Esophagus muscularis mucosa (tissue), 4 donors: Measurements from ENCODE around the gene RAI1. TPM values are rescaled to one million over a fixed set of nuclear protein-coding genes. Genes with fewer than 3 reads are reported as not detected.

Experiments
- DNase-seq: peaks from one replicate; pipeline ENCODE4 v3.0.0-alpha.2; 2017; ENCODE audit errors: extremely low spot score
- H3K27ac ChIP-seq, 4 donors: fragments of 200-600 bp; sonication (generic); replicated peaks in 1 of 4; 1 replicate in 3 of 4; 2 replicates in 1 of 4; pipeline ENCODE4 v1.5.1; 2016 to 2019; ENCODE audit warnings: mild to moderate bottlenecking in 1 of 4
- H3K27me3 ChIP-seq, 4 donors: fragments of 200-600 bp; sonication (generic); one replicate each; pipeline versions ENCODE4 v1.5.1 to v1.6.0; 2016 to 2019
- H3K36me3 ChIP-seq, 4 donors: fragments of 200-600 bp; sonication (generic); one replicate each; pipeline ENCODE4 v1.5.1; 2016 to 2019
- H3K4me1 ChIP-seq, 4 donors: fragments of 200-600 bp; sonication (generic); one replicate each; pipeline ENCODE4 v1.5.1; 2016 to 2019
- H3K4me3 ChIP-seq, 4 donors: fragments of 200-600 bp; sonication (generic); 1 replicate in 2 of 4; 2 replicates in 2 of 4; pipeline ENCODE4 v1.5.1; 2016 to 2019; ENCODE audit warnings: mild to moderate bottlenecking in 4 of 4, moderate library complexity in 1 of 4
- H3K9me3 ChIP-seq, 4 donors: fragments of 200-600 bp; sonication (generic); 1 replicate in 3 of 4; 2 replicates in 1 of 4; pipeline ENCODE4 v1.5.1; 2016 to 2019
- EP300 ChIP-seq: sonication (generic); formaldehyde crosslinking; IDR thresholded peaks from one replicate; pipeline ENCODE4 v1.6.1; 2017; ENCODE audit warnings: antibody characterized with exemption
- POLR2A ChIP-seq: fragments of 450-650 bp; IDR thresholded peaks from one replicate; pipeline ENCODE4 v1.6.1; 2017; ENCODE audit warnings: antibody characterized with exemption, moderate library complexity, mild to moderate bottlenecking, low read depth
- POLR2AphosphoS5 ChIP-seq, 2 donors: sonication (generic); formaldehyde crosslinking; IDR thresholded peaks; one replicate each; pipeline ENCODE4 v1.6.1; 2017; ENCODE audit warnings: antibody characterized with exemption in 2 of 2
- WGBS: methylation state at CpG from one replicate; pipeline ENCODE4 v1.1.5; 2018; 5-methylcytosine and 5-hydroxymethylcytosine counted together
- intact Hi-C: fragments of 100-400 bp; cut with DNase I; formaldehyde crosslinking; loops from one replicate; pipeline ENCODE4 v1.15.1; 2023
- total RNA-seq, 4 donors: library from RNA; depleted of rRNA; stranded (reverse); fragments of >200 nt; gene quantifications; one replicate each; pipeline versions ENCODE4 v1.1.0 to v1.2.1, GENCODE V29; 2016
- TF ChIP-seq, protein P1 (sequence below), 3 experiments: fragments of 200-600 bp in 2 of 3; fragments of 450-650 bp in 1 of 3; sonication (generic) in 2 of 3; IDR thresholded peaks; one replicate each; pipeline ENCODE4 v1.5.1; 2017 to 2019; ENCODE audit warnings: antibody characterized with exemption in 3 of 3, mild to moderate bottlenecking in 2 of 3, moderate library complexity in 1 of 3

RAI1 gene
- total RNA-seq, 4 donors from 2014 or later: 18.7 to 41.3 (median 28.3) TPM

DNA sequence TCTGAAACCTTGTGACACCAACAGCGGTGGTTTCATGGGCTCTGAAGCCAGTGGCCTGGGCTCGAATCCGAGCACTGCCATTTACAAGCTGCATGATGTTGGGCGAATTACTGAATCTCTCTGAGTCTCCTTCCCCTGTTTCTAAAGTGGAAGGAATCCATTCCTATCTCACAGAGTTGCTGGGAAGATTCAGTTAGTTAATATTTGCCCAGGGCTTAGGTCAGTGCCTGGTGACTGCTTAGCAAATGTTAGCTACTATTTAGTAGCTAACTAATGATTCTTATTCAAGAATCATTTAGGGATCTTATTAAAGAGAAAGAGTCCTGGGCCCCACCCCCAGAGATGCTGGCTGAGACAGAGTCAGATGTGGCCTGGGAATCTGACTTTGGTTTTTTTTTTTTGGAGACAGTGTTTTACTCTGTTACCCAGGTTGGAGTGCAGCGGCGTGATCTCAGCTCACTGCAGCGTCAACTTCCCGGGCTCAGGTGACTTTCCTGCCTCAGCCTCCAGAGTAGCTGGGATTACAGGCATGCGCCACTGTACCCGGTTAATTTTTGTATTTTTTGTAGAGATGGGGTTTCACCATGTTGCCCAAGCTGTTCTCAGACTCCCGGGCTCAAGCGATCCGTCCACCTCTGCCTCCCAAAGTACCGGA lies 33.6 kb upstream of the RAI1 start:
- H3K4me3 ChIP-seq: no peak overlapping the region
- intact Hi-C loops: no loop called here
- H3K4me1 ChIP-seq: no peaks in the 10 kb centered on the region
- DNase-seq: no peak
- TF ChIP-seq EP300 (no peak), POLR2A (no peak), POLR2AphosphoS5 (IDR thresholded peaks at IDR 0.05) (no peak)
- TF ChIP-seq, protein P1, sequence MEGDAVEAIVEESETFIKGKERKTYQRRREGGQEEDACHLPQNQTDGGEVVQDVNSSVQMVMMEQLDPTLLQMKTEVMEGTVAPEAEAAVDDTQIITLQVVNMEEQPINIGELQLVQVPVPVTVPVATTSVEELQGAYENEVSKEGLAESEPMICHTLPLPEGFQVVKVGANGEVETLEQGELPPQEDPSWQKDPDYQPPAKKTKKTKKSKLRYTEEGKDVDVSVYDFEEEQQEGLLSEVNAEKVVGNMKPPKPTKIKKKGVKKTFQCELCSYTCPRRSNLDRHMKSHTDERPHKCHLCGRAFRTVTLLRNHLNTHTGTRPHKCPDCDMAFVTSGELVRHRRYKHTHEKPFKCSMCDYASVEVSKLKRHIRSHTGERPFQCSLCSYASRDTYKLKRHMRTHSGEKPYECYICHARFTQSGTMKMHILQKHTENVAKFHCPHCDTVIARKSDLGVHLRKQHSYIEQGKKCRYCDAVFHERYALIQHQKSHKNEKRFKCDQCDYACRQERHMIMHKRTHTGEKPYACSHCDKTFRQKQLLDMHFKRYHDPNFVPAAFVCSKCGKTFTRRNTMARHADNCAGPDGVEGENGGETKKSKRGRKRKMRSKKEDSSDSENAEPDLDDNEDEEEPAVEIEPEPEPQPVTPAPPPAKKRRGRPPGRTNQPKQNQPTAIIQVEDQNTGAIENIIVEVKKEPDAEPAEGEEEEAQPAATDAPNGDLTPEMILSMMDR (IDR thresholded peaks at IDR 0.05): no peak
- H3K36me3 ChIP-seq: no peaks in the 10 kb centered on the region
- 93% methylated on average over 14 of the region's 14 CpGs for WGBS
- peaks cover 0 to 12% (median 0%) of the 10 kb centered on the region in 4 donors for H3K9me3 ChIP-seq
- peaks cover 0 to 12% (median 0%) of the 10 kb centered on the region in 4 donors for H3K27me3 ChIP-seq
- no peak overlapping the region for H3K27ac ChIP-seq

DNA sequence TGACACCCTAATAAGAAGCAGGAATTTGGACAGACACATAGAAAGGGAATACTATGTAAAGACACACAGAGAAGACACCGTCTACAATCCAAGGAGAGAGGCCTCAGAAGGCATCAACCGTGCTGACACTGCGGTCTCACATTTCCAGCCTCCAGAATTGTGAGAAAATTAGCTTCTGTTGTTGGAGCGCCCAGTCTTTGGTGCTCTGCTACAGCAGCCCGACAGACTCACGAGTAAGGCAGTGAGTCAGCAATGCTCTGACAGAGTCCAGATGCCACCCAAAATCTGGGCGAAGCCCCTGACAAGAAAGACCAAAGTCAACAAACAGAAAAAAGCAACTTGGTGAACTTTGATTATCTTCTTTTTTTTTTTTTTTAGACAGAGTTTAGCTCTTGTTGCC lies 32.5 kb upstream of the RAI1 start:
- H3K9me3 ChIP-seq: peaks cover 0 to 12% (median 0%) of the 10 kb centered on the region in 4 donors
- H3K36me3 ChIP-seq: no peaks in the 10 kb centered on the region
- intact Hi-C loops: no loop called here
- no peak overlapping the region for H3K27ac ChIP-seq
- no peaks in the 10 kb centered on the region for H3K4me1 ChIP-seq
- H3K27me3 ChIP-seq: peaks cover 0 to 12% (median 0%) of the 10 kb centered on the region in 4 donors
- WGBS: 60% methylated on average over 7 of the region's 7 CpGs
- H3K4me3 ChIP-seq: no peak overlapping the region
- no peak for TF ChIP-seq EP300
- TF ChIP-seq POLR2A: no peak
- TF ChIP-seq, protein P1 (IDR thresholded peaks at IDR 0.05): no peak
- TF ChIP-seq POLR2AphosphoS5 (IDR thresholded peaks at IDR 0.05): no peak
- no peak for DNase-seq

DNA sequence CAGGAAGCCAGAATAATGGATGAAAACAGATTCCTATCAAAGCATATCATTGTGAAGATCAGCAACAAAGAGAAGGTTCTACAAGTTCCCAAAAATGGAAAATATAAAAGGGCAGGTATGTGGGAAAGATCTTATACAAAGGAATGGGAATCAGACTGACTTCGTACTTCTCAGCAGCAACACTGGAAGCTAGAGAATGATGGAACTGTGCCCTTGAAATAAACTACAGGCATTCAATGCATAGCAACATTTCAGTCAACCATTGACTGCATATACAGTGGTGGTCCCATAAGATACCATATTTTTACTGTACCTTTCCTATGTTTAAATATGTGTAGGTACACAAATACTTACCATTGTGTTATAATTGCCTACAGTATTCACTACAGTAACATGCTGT lies 30.3 kb upstream of the RAI1 start:
- DNase-seq: no peak
- Histone ChIP-seq H3K27me3 (peaks cover 0 to 4% (median 0%) of the 10 kb centered on the region in 4 donors), H3K4me1 (no peaks in the 10 kb centered on the region), H3K4me3 (no peak overlapping the region), H3K36me3 (no peaks in the 10 kb centered on the region), H3K27ac (no peak overlapping the region), H3K9me3 (peaks cover 0 to 5% (median 0%) of the 10 kb centered on the region in 4 donors)
- WGBS: 96% methylated on average over 1 of the region's 1 CpG
- TF ChIP-seq, protein P1 (IDR thresholded peaks at IDR 0.05): no peak
- TF ChIP-seq POLR2AphosphoS5 (IDR thresholded peaks at IDR 0.05): no peak
- no peak for TF ChIP-seq EP300
- TF ChIP-seq POLR2A: no peak
- intact Hi-C loops: no loop called here

DNA sequence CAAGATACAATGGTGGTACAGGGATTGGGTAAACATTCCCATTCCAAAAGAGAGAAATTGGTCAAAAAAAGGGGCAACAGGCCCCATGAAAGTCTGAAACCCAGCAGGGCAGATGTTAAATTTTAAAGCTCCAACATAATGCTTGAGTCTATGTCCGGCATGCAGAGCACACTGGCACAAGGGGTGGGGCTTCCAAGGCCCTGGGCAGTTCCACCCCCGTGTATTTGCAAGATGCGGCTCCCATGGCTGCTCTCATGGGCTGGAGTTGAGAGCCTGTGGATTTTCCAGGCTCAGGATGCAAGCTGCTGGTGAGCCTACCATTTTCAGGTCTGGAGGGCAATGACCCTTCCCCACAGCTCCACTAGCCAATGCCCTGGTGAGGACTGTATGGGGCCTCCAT lies 27.9 kb upstream of the RAI1 start:
- no peak for DNase-seq
- Histone ChIP-seq H3K27ac (no peak overlapping the region), H3K4me1 (no peaks in the 10 kb centered on the region), H3K27me3 (no peaks in the 10 kb centered on the region), H3K36me3 (no peaks in the 10 kb centered on the region), H3K9me3 (peaks cover 0 to 14% (median 6%) of the 10 kb centered on the region in 4 donors), H3K4me3 (no peak overlapping the region)
- TF ChIP-seq POLR2AphosphoS5 (IDR thresholded peaks at IDR 0.05): no peak
- TF ChIP-seq EP300: no peak
- TF ChIP-seq POLR2A: no peak
- intact Hi-C loops: no loop called here
- 68% methylated on average over 3 of the region's 3 CpGs for WGBS

DNA sequence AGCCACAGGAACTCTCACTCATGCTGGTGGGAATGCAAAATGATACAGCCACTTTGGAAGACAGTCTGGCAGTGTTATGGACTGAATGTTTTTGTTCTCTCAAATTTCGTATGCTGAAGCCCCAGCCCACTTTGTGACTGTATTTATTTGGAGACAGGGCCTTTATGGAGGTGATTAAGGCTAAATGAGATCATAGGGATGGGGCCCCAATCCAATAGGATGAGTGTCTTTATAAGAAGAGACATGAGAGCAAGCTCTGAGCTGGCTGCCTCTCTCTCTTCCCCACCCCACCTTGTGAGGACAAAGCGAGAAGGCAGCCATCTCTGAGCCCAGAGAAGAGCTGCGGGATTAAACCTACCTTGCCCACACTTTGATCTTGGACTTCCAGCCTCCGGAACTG lies 21.9 kb upstream of the RAI1 start:
- H3K27me3 ChIP-seq: peaks cover 0 to 10% (median 0%) of the 10 kb centered on the region in 4 donors
- no peak for TF ChIP-seq POLR2AphosphoS5 (IDR thresholded peaks at IDR 0.05)
- TF ChIP-seq POLR2A: no peak
- TF ChIP-seq, protein P1 (IDR thresholded peaks at IDR 0.05): no peak
- no peak for TF ChIP-seq EP300
- H3K36me3 ChIP-seq: no peaks in the 10 kb centered on the region
- 90% methylated on average over 4 of the region's 4 CpGs for WGBS
- DNase-seq: no peak
- no peak overlapping the region for H3K4me3 ChIP-seq
- intact Hi-C loops: no loop called here
- H3K9me3 ChIP-seq: peaks cover 0 to 24% (median 18%) of the 10 kb centered on the region in 4 donors
- no peak overlapping the region for H3K27ac ChIP-seq
- H3K4me1 ChIP-seq: peaks cover 0 to 8% (median 0%) of the 10 kb centered on the region in 4 donors
